NT2/D1 (cell line): Measurements from ENCODE around the gene SLC35G1.

Experiments
- YY1 ChIP-seq: IDR thresholded peaks from 2 replicates; pipeline ENCODE4 v1.6.1; 2011; ENCODE audit not compliant: insufficient read length, insufficient read depth
- ZNF274 ChIP-seq: IDR thresholded peaks from 2 replicates; pipeline ENCODE4 v1.6.1; 2011; ENCODE audit warnings: mild to moderate bottlenecking, low read depth, low read length

DNA sequence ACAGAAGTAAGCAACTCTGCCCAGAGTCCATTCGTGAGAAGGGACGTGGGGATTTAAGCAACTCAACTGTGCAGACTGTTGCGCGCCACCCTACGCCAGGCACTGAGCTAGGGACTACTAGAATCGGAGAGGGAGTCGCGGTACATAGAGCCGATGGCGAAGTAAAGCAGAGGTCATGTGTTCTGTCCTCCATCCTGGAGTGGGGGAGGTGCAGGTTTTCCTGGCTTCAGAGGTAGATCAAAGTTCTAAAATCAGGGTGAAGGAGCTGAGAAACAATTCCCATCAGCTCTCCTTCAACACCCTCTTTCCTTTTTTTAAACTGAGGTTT, 23.2 kb downstream of the SLC35G1 start:
- TF ChIP-seq ZNF274 (no peak), YY1 (no peak)
